Measurements from ENCODE around the gene FXR2. TPM values are rescaled to one million over a fixed set of nuclear protein-coding genes. Genes with fewer than 3 reads are reported as not detected.

Gene FXR2
- total and polyA plus RNA-seq, 9 of the 15 experiments (the other 6 are each of a cell fraction or from before 2014, with no cell fraction given), result 2.0 to 49.3 (median 24.5) TPM

GRCh38 chr17:7614425-7615264 lies at the start of gene FXR2 (continued):
- TF ChIP-seq CTCFL (IDR thresholded peaks at IDR 0.05; ENCODE audit: borderline replicate concordance, insufficient read depth, low read depth, low read length, poor library complexity, severe bottlenecking) (peak; percentile 80), AFF4 (CRISPR knock-in tag; IDR thresholded peaks at IDR 0.05) (no peak), FOXM1 (IDR thresholded peaks at IDR 0.05; ENCODE audit: low read depth) (no peak), FOXM1 (CRISPR knock-in tag; IDR thresholded peaks at IDR 0.05; ENCODE audit: low read depth) (no peak), TBP (optimal IDR thresholded peaks at IDR 0.05; ENCODE audit: low read depth, low read length) (no peak), ARID4B (CRISPR knock-in tag; IDR thresholded peaks at IDR 0.05) (0 out of 2 replicates have a peak, but pooled peaks have one; percentile 28), KDM5B (IDR thresholded peaks at IDR 0.05; ENCODE audit: insufficient replicate concordance, low read depth, low read length) (peak; percentile 52), E2F6 (IDR thresholded peaks at IDR 0.05; ENCODE audit: borderline replicate concordance in 1 of 2, extremely low read depth in 1 of 2, insufficient read depth in 1 of 2, insufficient read length in 1 of 2, low read depth in 1 of 2, low read length in 1 of 2, poor library complexity in 1 of 2, severe bottlenecking in 1 of 2) (peak in 1 of 2 experiments; percentile 32), ARNT (IDR thresholded peaks at IDR 0.05) (no peak), MBD2 (IDR thresholded peaks at IDR 0.05; ENCODE audit: borderline replicate concordance, low read depth) (peak; percentile 35; the same call in 1 of the 2 replicates), MITF (IDR thresholded peaks at IDR 0.05) (no peak)

Data from K562 (cell line).